WERI-Rb-1 (cell line): ENCODE results near the gene TPST2.
"Not testable (repeated sequence)": the region's sequence is repeated elsewhere in the genome, so short reads cannot be mapped to it uniquely, and the experiment has no call there.

Experiments
- DNase-seq: peaks from one replicate; pipeline ENCODE4 v3.0.0-alpha.2; 2020
- H3K27ac ChIP-seq: fragments of 250-450 bp; sonication (Bioruptor Pico); 2 replicates; pipeline ENCODE4 v1.5.1; 2020; ENCODE audit warnings: mild to moderate bottlenecking, moderate library complexity
- H3K27me3 ChIP-seq: fragments of 250-450 bp; sonication (Bioruptor Pico); 2 replicates; pipeline ENCODE4 v1.5.1; 2021; ENCODE audit warnings: mild to moderate bottlenecking, low read depth, moderate library complexity; ENCODE audit not compliant: insufficient read depth, severe bottlenecking
- H3K36me3 ChIP-seq: fragments of 250-450 bp; sonication (Bioruptor Pico); 2 replicates; pipeline ENCODE4 v1.5.1; 2020; ENCODE audit warnings: mild to moderate bottlenecking, moderate library complexity
- H3K4me3 ChIP-seq: 2 replicates; pipeline ENCODE4 v1.5.1; 2011; ENCODE audit warnings: low read depth, mild to moderate bottlenecking, control low read depth, low read length
- H3K9me3 ChIP-seq: fragments of 250-450 bp; sonication (Bioruptor Pico); 2 replicates; pipeline ENCODE4 v1.5.1; 2021; ENCODE audit warnings: mild to moderate bottlenecking, moderate library complexity; ENCODE audit not compliant: severe bottlenecking
- TF ChIP-seq, protein P1 (sequence below): IDR thresholded peaks from 2 replicates; pipeline ENCODE4 v1.5.1; 2011; ENCODE audit warnings: low read depth, mild to moderate bottlenecking, control low read depth, inconsistent platforms, low read length

TPST2 gene

GRCh38 chr22:26536056-26536761 lies 53.7 kb downstream of the TPST2 start:
- no peaks in the 10 kb centered on the region for H3K9me3 ChIP-seq
- no peak overlapping the region for H3K4me3 ChIP-seq
- H3K27ac ChIP-seq = no peak overlapping the region
- no peaks in the 10 kb centered on the region for H3K27me3 ChIP-seq
- DNase-seq = no peak
- TF ChIP-seq, protein P1, sequence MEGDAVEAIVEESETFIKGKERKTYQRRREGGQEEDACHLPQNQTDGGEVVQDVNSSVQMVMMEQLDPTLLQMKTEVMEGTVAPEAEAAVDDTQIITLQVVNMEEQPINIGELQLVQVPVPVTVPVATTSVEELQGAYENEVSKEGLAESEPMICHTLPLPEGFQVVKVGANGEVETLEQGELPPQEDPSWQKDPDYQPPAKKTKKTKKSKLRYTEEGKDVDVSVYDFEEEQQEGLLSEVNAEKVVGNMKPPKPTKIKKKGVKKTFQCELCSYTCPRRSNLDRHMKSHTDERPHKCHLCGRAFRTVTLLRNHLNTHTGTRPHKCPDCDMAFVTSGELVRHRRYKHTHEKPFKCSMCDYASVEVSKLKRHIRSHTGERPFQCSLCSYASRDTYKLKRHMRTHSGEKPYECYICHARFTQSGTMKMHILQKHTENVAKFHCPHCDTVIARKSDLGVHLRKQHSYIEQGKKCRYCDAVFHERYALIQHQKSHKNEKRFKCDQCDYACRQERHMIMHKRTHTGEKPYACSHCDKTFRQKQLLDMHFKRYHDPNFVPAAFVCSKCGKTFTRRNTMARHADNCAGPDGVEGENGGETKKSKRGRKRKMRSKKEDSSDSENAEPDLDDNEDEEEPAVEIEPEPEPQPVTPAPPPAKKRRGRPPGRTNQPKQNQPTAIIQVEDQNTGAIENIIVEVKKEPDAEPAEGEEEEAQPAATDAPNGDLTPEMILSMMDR = no peak
- no peaks in the 10 kb centered on the region; the same call in 1 of the 2 replicates for H3K36me3 ChIP-seq

DNA sequence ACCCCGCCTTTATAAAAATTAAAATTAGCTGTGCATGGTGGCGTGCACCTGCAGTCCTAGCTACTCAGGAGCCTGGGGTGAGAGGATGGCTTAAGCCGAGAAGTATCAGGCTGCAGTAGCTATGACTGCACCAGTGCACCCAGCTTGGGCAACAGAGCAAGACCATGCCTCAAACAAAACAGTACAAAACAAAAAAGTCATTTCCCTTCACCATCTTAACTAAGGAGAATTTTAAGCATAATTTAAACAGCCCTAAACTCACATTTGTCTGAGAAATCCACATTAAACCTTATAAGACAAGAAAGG lies 54.4 kb downstream of the TPST2 start:
- Histone ChIP-seq H3K27ac (no peak overlapping the region), H3K36me3 (no peaks in the 10 kb centered on the region; the same call in 1 of the 2 replicates), H3K4me3 (no peak overlapping the region), H3K9me3 (no peaks in the 10 kb centered on the region), H3K27me3 (no peaks in the 10 kb centered on the region)
- no peak for DNase-seq
- TF ChIP-seq, protein P1 = no peak

DNA sequence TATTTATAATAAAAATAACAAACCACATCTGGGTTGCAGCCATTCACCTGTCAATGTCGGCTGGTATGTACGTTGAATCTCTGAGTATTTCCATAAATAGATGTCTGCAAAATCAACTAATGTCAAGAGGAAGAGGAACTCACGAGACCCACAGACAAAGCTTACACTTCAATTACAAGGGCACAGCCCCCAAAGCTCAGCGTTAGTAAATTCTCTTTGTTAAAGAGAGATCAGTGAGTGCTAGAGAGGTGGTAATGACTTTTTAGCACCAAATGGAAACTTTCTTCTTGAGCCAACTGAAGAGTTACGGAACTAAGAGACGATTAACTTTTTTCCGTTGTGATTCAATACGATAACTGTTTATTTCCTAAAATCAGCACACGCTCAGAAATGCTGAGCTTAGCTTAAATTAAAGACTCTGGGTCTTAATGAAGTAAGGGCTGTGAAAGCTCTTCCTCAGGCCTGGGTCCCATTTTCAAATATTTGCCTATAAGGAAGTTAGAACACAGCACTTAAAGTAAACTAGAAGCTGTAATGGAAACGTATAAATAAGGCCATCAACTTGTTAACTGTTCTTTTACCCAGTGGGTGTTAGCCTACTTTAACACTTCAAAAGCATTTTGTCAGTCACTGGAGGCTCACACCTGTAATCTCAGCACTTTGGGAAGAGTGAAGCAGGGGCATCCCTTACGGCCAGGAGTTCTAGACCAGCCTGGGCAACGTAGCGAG lies 54.9 kb downstream of the TPST2 start:
- no peaks in the 10 kb centered on the region for H3K36me3 ChIP-seq
- H3K9me3 ChIP-seq = no peaks in the 10 kb centered on the region
- no peaks in the 10 kb centered on the region for H3K27me3 ChIP-seq
- H3K27ac ChIP-seq = no peak overlapping the region
- H3K4me3 ChIP-seq = no peak overlapping the region
- no peak for DNase-seq
- TF ChIP-seq, protein P1 = no peak

DNA sequence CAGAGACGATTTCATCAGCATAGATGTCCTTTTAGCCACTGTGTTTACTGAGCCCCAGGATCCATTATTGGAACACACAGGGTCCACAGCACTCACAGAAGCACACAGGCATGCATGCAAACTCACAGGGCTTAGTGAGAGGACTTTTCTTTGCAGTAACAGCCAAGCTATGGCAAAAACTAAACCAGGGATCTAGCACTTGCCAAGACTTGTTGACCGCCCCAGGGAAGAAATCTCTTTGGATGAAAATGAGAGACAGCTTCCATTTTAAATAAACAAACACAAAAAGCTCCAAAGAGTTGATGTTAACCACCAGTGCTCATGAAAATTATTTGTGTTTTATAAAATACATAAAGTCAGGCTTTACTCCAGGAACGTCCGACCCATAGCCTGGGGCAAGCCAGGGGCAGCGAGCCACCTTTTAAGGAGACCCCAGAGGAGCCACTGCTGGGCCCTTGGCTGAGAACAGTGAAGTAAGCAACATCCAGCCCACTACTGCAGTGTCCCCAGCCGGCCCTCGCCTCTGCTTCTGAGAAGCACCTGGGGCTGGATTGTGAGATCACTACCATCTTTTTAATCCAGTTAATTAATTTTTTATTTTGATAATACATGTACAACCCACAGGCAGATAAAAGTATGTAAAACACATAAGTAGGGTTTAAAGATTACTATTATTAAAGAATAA lies 55.6 kb downstream of the TPST2 start:
- TF ChIP-seq, protein P1 = no peak
- DNase-seq = no peak
- Histone ChIP-seq H3K27me3 (no peaks in the 10 kb centered on the region), H3K36me3 (peaks cover 3% of the 10 kb centered on the region; the same call in 1 of the 2 replicates), H3K27ac (no peak overlapping the region), H3K9me3 (no peaks in the 10 kb centered on the region), H3K4me3 (no peak overlapping the region)

GRCh38 chr22:26529345-26529744 lies 60.6 kb downstream of the TPST2 start:
- H3K4me3 ChIP-seq = no peak overlapping the region
- DNase-seq = no peak
- H3K9me3 ChIP-seq = peaks cover 2% of the 10 kb centered on the region
- peaks cover 4% of the 10 kb centered on the region for H3K36me3 ChIP-seq
- TF ChIP-seq, protein P1 = no peak
- H3K27ac ChIP-seq = no peak overlapping the region
- H3K27me3 ChIP-seq = no peaks in the 10 kb centered on the region

DNA sequence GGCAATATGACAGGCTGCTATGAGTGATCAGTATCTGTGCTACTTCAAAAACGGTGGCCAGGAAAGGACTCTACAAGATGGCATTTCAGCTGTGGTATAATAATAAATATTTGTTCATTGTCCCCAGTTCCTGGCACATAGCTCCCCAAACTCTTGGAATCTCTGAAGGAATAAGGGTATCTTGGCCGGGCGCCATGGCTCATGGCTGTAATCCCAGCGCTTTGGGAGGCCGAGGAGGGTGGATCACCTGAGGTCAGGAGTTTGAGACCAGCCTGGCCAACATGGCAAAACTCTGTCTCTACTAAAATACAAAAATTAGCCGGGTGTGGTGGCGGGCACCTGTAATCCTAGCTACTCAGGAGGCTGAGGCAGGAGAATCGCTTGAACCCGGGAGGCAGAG lies 61.4 kb downstream of the TPST2 start:
- H3K27ac ChIP-seq = peak overlapping the region; percentile 65
- not testable (repeated sequence) for H3K36me3 ChIP-seq, H3K4me3 ChIP-seq, H3K27me3 ChIP-seq, DNase-seq, H3K9me3 ChIP-seq
